Loucy (cell line): ENCODE data around the gene SYNM.

Experiments used
- H2AFZ ChIP-seq: fragments of 200-600 bp; sonication (generic); 2 replicates; pipeline ENCODE4 v1.6.0; 2016; ENCODE audit warnings: antibody characterized with exemption, mild to moderate bottlenecking, low read length, moderate library complexity
- H3F3A ChIP-seq: fragments of 200-600 bp; 2 replicates; pipeline ENCODE4 v1.6.0; 2016; ENCODE audit warnings: antibody characterized with exemption, low read depth, mild to moderate bottlenecking
- H3K27me3 ChIP-seq: fragments of 200-600 bp; sonication (generic); 2 replicates; pipeline ENCODE4 v1.6.1; 2014; ENCODE audit warnings: low read length, mild to moderate bottlenecking; ENCODE audit not compliant: insufficient read depth, poor library complexity, severe bottlenecking
- H3K36me3 ChIP-seq: fragments of 200-600 bp; sonication (generic); 2 replicates; pipeline ENCODE4 v1.6.1; 2016; ENCODE audit warnings: low read length; ENCODE audit not compliant: insufficient read depth
- H3K4me1 ChIP-seq: fragments of 200-600 bp; sonication (generic); 2 replicates; pipeline ENCODE4 v1.5.1; 2014; ENCODE audit warnings: low read length, mild to moderate bottlenecking; ENCODE audit not compliant: insufficient read depth, poor library complexity, severe bottlenecking
- H3K4me2 ChIP-seq: fragments of 200-600 bp; sonication (generic); 2 replicates; pipeline ENCODE4 v1.6.0; 2014; ENCODE audit warnings: antibody characterized with exemption, low read length, low read depth, mild to moderate bottlenecking; ENCODE audit not compliant: poor library complexity, severe bottlenecking
- H3K4me3 ChIP-seq: fragments of 200-600 bp; sonication (generic); 2 replicates; pipeline ENCODE4 v1.5.1; 2014; ENCODE audit warnings: low read length, mild to moderate bottlenecking, mixed read lengths; ENCODE audit not compliant: poor library complexity, severe bottlenecking
- H3K79me2 ChIP-seq: fragments of 200-600 bp; sonication (generic); 2 replicates; pipeline ENCODE4 v1.6.1; 2014; ENCODE audit warnings: low read length; ENCODE audit not compliant: insufficient read depth
- H3K9ac ChIP-seq: fragments of 200-600 bp; sonication (generic); 2 replicates; pipeline ENCODE4 v1.6.0; 2014; ENCODE audit warnings: mild to moderate bottlenecking, low read depth, low read length, moderate library complexity; ENCODE audit not compliant: poor library complexity, severe bottlenecking
- H3K9me2 ChIP-seq: fragments of 200-600 bp; sonication (generic); replicated peaks from 2 replicates; pipeline ENCODE4 v1.6.1; 2016; ENCODE audit warnings: low read depth, low read length, mixed read lengths
- H3K9me3 ChIP-seq: fragments of 200-600 bp; sonication (generic); 2 replicates; pipeline ENCODE4 v1.6.1; 2014; ENCODE audit warnings: mild to moderate bottlenecking, antibody characterized with exemption, low read length, low read depth; ENCODE audit not compliant: insufficient read depth
- H4K20me1 ChIP-seq: fragments of 200-600 bp; sonication (generic); 2 replicates; pipeline ENCODE4 v1.6.0; 2014; ENCODE audit warnings: antibody characterized with exemption, low read length, mild to moderate bottlenecking; ENCODE audit not compliant: insufficient read depth, poor library complexity, severe bottlenecking
- EZH2phosphoT487 ChIP-seq: fragments of 200-600 bp; IDR thresholded peaks from 2 replicates; pipeline ENCODE4 v1.6.1; 2018; ENCODE audit warnings: antibody characterized with exemption, mild to moderate bottlenecking, moderate library complexity, borderline replicate concordance
- TF ChIP-seq, protein P1 (sequence below): fragments of 200-600 bp; sonication (generic); conservative IDR thresholded peaks from 2 replicates; pipeline ENCODE4 v1.5.1; 2014; ENCODE audit warnings: mild to moderate bottlenecking, antibody characterized with exemption, low read length

Gene SYNM

DNA sequence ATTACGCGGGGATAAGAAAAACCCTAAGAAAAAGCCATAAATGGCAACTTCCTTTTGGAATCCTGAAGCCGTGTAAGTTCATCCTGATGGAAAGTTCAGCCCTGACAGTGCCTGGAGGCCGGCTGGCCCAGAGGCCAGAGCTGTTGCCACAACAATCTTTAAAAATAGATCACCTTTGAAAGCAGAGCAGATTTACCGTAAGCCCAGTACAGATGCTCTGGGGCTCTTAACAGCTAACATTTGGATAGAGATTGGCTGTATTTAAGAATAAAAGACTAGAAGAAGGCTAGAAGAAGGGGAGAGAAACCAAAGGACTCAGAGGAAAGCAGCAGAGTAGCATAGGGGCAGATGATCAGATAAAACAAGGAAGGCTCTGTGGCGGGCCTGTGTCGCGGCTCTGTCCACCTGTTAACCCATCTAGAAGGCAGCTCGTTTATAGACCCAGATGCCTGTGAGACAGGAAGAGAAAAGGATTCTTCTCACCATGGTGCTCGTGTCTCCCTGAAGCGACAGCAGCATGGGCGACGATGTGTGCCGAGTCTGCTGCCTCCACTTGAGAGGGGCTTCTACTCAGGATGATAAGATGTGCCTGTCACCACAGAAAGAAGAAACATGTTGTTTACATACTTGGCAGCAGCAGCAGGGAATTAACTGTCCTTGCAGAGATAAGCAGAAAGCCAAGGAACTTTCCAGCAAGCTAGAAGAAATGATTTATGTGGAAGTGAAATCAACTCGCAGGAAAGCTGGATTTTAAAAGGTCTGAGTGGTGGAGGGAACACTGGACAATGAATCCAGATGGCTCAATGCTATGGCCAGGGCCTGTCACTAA is 69.9 kb downstream of the SYNM start:
- Histone ChIP-seq H3K27me3 (no peaks in the 10 kb centered on the region), H3K9me3 (no peaks in the 10 kb centered on the region), H3K79me2 (no peaks in the 10 kb centered on the region), H3K4me2 (no peak overlapping the region), H3K4me3 (no peak overlapping the region), H3K36me3 (no peaks in the 10 kb centered on the region), H2AFZ (no peak overlapping the region; the same call in 1 of the 2 replicates), H4K20me1 (no peaks in the 10 kb centered on the region), H3K9ac (no peak overlapping the region), H3K9me2 (no peaks in the 10 kb centered on the region), H3F3A (no peaks in the 10 kb centered on the region), H3K4me1 (no peaks in the 10 kb centered on the region)
- TF ChIP-seq, protein P1, sequence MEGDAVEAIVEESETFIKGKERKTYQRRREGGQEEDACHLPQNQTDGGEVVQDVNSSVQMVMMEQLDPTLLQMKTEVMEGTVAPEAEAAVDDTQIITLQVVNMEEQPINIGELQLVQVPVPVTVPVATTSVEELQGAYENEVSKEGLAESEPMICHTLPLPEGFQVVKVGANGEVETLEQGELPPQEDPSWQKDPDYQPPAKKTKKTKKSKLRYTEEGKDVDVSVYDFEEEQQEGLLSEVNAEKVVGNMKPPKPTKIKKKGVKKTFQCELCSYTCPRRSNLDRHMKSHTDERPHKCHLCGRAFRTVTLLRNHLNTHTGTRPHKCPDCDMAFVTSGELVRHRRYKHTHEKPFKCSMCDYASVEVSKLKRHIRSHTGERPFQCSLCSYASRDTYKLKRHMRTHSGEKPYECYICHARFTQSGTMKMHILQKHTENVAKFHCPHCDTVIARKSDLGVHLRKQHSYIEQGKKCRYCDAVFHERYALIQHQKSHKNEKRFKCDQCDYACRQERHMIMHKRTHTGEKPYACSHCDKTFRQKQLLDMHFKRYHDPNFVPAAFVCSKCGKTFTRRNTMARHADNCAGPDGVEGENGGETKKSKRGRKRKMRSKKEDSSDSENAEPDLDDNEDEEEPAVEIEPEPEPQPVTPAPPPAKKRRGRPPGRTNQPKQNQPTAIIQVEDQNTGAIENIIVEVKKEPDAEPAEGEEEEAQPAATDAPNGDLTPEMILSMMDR: no peak
- no peak for TF ChIP-seq EZH2phosphoT487

DNA sequence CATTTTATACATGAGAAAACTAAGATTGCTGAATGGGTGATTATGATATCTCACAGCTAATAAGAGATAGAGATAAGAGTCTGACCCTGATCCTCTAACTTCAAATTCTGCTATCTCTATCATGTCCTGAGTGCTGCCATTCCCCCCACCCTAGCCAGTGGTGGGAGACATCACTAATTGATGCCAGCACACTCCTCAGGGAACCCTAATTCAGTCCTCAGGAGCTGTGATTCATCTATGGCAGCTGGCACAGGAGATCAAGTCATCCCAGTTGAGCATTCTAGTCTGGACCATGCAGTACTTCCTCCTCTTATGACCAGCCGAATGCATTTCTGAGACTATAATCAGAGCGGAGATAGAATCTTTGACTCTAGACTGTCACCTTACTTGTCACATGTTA is 71.9 kb downstream of the SYNM start:
- Histone ChIP-seq H3K9me3 (no peaks in the 10 kb centered on the region), H4K20me1 (no peaks in the 10 kb centered on the region), H3K9me2 (no peaks in the 10 kb centered on the region), H3K79me2 (no peaks in the 10 kb centered on the region), H2AFZ (no peak overlapping the region), H3K27me3 (no peaks in the 10 kb centered on the region), H3K4me1 (no peaks in the 10 kb centered on the region), H3K36me3 (no peaks in the 10 kb centered on the region), H3K4me3 (no peak overlapping the region), H3K4me2 (no peak overlapping the region), H3F3A (no peaks in the 10 kb centered on the region), H3K9ac (no peak overlapping the region)
- TF ChIP-seq, protein P1: no peak
- TF ChIP-seq EZH2phosphoT487: no peak

DNA sequence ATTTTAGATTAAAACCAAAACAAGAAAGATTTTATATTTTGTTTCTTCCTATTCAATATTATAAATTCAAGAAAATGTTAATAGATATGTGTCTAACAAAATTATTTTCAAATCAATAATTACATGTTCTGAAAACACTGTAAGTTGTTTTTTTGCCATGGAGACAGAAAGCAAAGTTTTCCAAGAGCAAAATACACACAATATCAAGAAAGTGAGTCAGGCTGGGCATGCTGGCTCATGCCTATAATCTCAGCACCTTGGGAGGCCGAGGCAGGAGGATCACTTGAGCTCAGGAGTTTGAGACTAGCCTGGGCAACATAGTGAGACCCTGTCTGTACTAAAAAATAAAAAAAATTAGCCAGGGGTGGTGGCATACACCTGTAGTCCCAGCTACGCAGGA is 72.8 kb downstream of the SYNM start:
- Histone ChIP-seq H3K36me3 (no peaks in the 10 kb centered on the region), H3K9ac (no peak overlapping the region), H3K9me2 (no peaks in the 10 kb centered on the region), H3K27me3 (no peaks in the 10 kb centered on the region), H3K9me3 (no peaks in the 10 kb centered on the region), H4K20me1 (no peaks in the 10 kb centered on the region), H3K4me3 (no peak overlapping the region), H3K4me1 (no peaks in the 10 kb centered on the region), H3K4me2 (no peak overlapping the region), H2AFZ (no peak overlapping the region), H3K79me2 (no peaks in the 10 kb centered on the region), H3F3A (no peaks in the 10 kb centered on the region)
- TF ChIP-seq, protein P1: no peak
- no peak for TF ChIP-seq EZH2phosphoT487
